HCT116 (cell line): ENCODE data around the gene ZFYVE27. TPM values are rescaled to one million over a fixed set of nuclear protein-coding genes. Genes with fewer than 3 reads are reported as not detected.

ENCODE experiments used
- ATAC-seq: fragments of 200-7000 bp; cut with Tn5 transposase; 2 replicates; pipeline ENCODE4 v1.9.1; 2020; ENCODE audit warnings: mild to moderate bottlenecking, moderate library complexity
- BruUV-seq: library from RNA; stranded (reverse); fragments of 400-500 nt; replicated peaks from 2 replicates; lab custom pipeline; 2021; lab: Mats Ljungman, UMichigan
- CTCF ChIA-PET: fragments of 300-600 bp; sonication (Branson Sonifier 250); formaldehyde crosslinking; loops from one replicate; lab custom pipeline; 2021; ENCODE audit warnings: antibody characterized with exemption; lab: Charles Lee
- POLR2A ChIA-PET: fragments of 300-600, 350-600 bp; sonication (Branson Sonifier 250); formaldehyde crosslinking; loops from one replicate; lab custom pipeline; 2021; ENCODE audit warnings: antibody characterized with exemption; lab: Charles Lee
- RAD21 ChIA-PET, 2 experiments: fragments of 300-600 bp; sonication (Branson Sonifier 250); formaldehyde crosslinking; loops; one replicate each; lab custom pipeline; 2023; ENCODE audit warnings: low total read pairs in 2 of 2; ENCODE audit not compliant: uncharacterized antibody in 2 of 2, unreplicated experiment in 2 of 2, low non-redundant PET in 1 of 2; lab: Charles Lee
- DNase-seq: peaks from one replicate; pipeline ENCODE4 v3.0.0-alpha.2; 2010; ENCODE audit warnings: low read depth, low spot score
- H2AFZ ChIP-seq: fragments of 200-600 bp; shearing (Covaris generic), sonication (generic); 2 replicates; pipeline ENCODE4 v1.6.1; 2017; ENCODE audit warnings: low read depth, mixed run types, mixed read lengths, antibody characterized with exemption, low read length; ENCODE audit not compliant: poor library complexity, severe bottlenecking
- H3K27ac ChIP-seq: 2 replicates; pipeline ENCODE4 v1.5.1; 2012; ENCODE audit warnings: low read depth, low read length
- H3K27me3 ChIP-seq: fragments of 200-600 bp; sonication (generic); 2 replicates; pipeline ENCODE4 v1.6.1; 2016; ENCODE audit warnings: mixed run types, low read length, mixed read lengths; ENCODE audit not compliant: insufficient read depth
- H3K36me3 ChIP-seq, 2 experiments: fragments of 200-500 bp in 1 of 2; fragments of 200-600 bp in 1 of 2; sonication (Bioruptor generic) in 1 of 2; sonication (generic) in 1 of 2; 2 replicates each; pipeline versions ENCODE4 v1.5.1 to v1.6.1; 2014 to 2016; ENCODE audit warnings: low read length in 2 of 2, inconsistent platforms in 1 of 2, mixed read lengths in 1 of 2, mixed run types in 1 of 2; ENCODE audit not compliant: insufficient read depth in 2 of 2, control insufficient read depth in 1 of 2
- H3K4me1 ChIP-seq, 2 experiments: fragments of 200-600 bp in 1 of 2; sonication (generic) in 1 of 2; 2 replicates each; pipeline versions ENCODE4 v1.5.1 to v1.6.1; 2012 to 2017; ENCODE audit warnings: low read length in 2 of 2, inconsistent platforms in 1 of 2, mild to moderate bottlenecking in 1 of 2, mixed read lengths in 1 of 2, mixed run types in 1 of 2, moderate library complexity in 1 of 2; ENCODE audit not compliant: insufficient read depth in 2 of 2, control insufficient read depth in 1 of 2
- H3K4me2 ChIP-seq: fragments of 200-600 bp; sonication (generic); 2 replicates; pipeline ENCODE4 v1.6.1; 2017; ENCODE audit warnings: mixed run types, low read length, mixed read lengths
- H3K4me3 ChIP-seq, 2 experiments: fragments of 200-600 bp in 1 of 2; sonication (generic) in 1 of 2; replicated peaks in 1 of 2; 2 replicates each; pipeline ENCODE4 v1.5.1; 2011 to 2016; ENCODE audit warnings: low read length in 2 of 2, control low read depth in 1 of 2, low read depth in 1 of 2, mild to moderate bottlenecking in 1 of 2, mixed read lengths in 1 of 2, mixed run types in 1 of 2
- H3K79me2 ChIP-seq: fragments of 200-600 bp; sonication (generic); 2 replicates; pipeline ENCODE4 v1.6.1; 2017; ENCODE audit warnings: mild to moderate bottlenecking, mixed run types, low read length, moderate library complexity, mixed read lengths; ENCODE audit not compliant: insufficient read depth
- H3K9ac ChIP-seq: fragments of 200-600 bp; sonication (generic); 2 replicates; pipeline ENCODE4 v1.6.1; 2016; ENCODE audit warnings: low read length, mixed read lengths
- H3K9me2 ChIP-seq: fragments of 200-600 bp; sonication (generic), shearing (Covaris generic); 2 replicates; pipeline ENCODE4 v1.6.1; 2017; ENCODE audit warnings: mixed run types, mild to moderate bottlenecking, moderate library complexity; ENCODE audit not compliant: insufficient read depth
- H3K9me3 ChIP-seq, 2 experiments: fragments of 200-500 bp in 1 of 2; fragments of 200-600 bp in 1 of 2; sonication (Bioruptor generic) in 1 of 2; sonication (generic) in 1 of 2; 2 replicates each; pipeline ENCODE4 v1.6.1; 2014 to 2017; ENCODE audit warnings: low read length in 2 of 2, mixed read lengths in 2 of 2, inconsistent platforms in 1 of 2, low read depth in 1 of 2, mild to moderate bottlenecking in 1 of 2, mixed run types in 1 of 2, moderate library complexity in 1 of 2; ENCODE audit not compliant: control insufficient read depth in 1 of 2, insufficient read depth in 1 of 2
- H4K20me1 ChIP-seq: fragments of 200-600 bp; sonication (generic), shearing (Covaris generic); 2 replicates; pipeline ENCODE4 v1.6.1; 2017; ENCODE audit warnings: mixed run types, mild to moderate bottlenecking, moderate library complexity; ENCODE audit not compliant: insufficient read depth
- CBX3 ChIP-seq: IDR thresholded peaks from 2 replicates; pipeline ENCODE4 v1.6.1; 2012; ENCODE audit warnings: low read depth
- EGR1 ChIP-seq: IDR thresholded peaks from 2 replicates; pipeline ENCODE4 v1.6.1; 2012; ENCODE audit warnings: low read depth
- EZH2 ChIP-seq: fragments of 200-600 bp; sonication (generic); IDR thresholded peaks from 2 replicates; pipeline ENCODE4 v1.6.1; 2017; ENCODE audit warnings: antibody characterized with exemption, mixed run types
- EZH2phosphoT487 ChIP-seq: fragments of 200-600 bp; IDR thresholded peaks from 2 replicates; pipeline ENCODE4 v1.6.1; 2018; ENCODE audit warnings: antibody characterized with exemption, borderline replicate concordance
- JUND ChIP-seq: IDR thresholded peaks from 2 replicates; pipeline ENCODE4 v1.6.1; 2012
- MAX ChIP-seq: IDR thresholded peaks from 2 replicates; pipeline ENCODE4 v1.6.1; 2012
- POLR2AphosphoS5 ChIP-seq: IDR thresholded peaks from 2 replicates; pipeline ENCODE4 v1.6.1; 2011; ENCODE audit warnings: mild to moderate bottlenecking, low read depth, low read length, moderate library complexity
- RAD21 ChIP-seq: IDR thresholded peaks from 2 replicates; pipeline ENCODE4 v1.6.1; 2012; ENCODE audit warnings: low read depth, mild to moderate bottlenecking
- REST ChIP-seq: IDR thresholded peaks from 2 replicates; pipeline ENCODE4 v1.6.1; 2012; ENCODE audit warnings: low read depth
- SP1 ChIP-seq: IDR thresholded peaks from 2 replicates; pipeline ENCODE4 v1.6.1; 2012; ENCODE audit warnings: low read depth
- YY1 ChIP-seq: IDR thresholded peaks from 2 replicates; pipeline ENCODE4 v1.6.1; 2011; ENCODE audit warnings: low read length, low read depth, moderate library complexity, mild to moderate bottlenecking; ENCODE audit not compliant: insufficient replicate concordance; ENCODE audit errors: extremely low read depth
- ZBTB33 ChIP-seq: IDR thresholded peaks from 2 replicates; pipeline ENCODE4 v1.6.1; 2011; ENCODE audit warnings: mild to moderate bottlenecking, low read length, moderate library complexity; ENCODE audit not compliant: insufficient replicate concordance; ENCODE audit errors: extremely low read depth
- ZNF274 ChIP-seq: fragments of 200-500 bp; sonication (Bioruptor generic); IDR thresholded peaks from 2 replicates; pipeline ENCODE4 v1.6.1; 2014; ENCODE audit warnings: mild to moderate bottlenecking, low read depth, low read length, inconsistent platforms
- intact Hi-C: fragments of 100-400 bp; cut with micrococcal nuclease; formaldehyde crosslinking; loops from 2 replicates; pipeline ENCODE4 v1.10.0; 2022
- total RNA-seq: library from RNA; stranded (reverse); gene quantifications from one replicate; pipeline ENCODE4 v1.2.1, GENCODE V29; 2021; ENCODE audit not compliant: unreplicated experiment

ZFYVE27 gene
- total RNA-seq, 1 experiment from 2014 or later: 28.4 TPM

- Histone ChIP-seq H3K27me3 (no peaks in the 10 kb centered on the region), H3K9ac (no peak overlapping the region), H3K27ac (no peak overlapping the region), H3K79me2 (no peaks in the 10 kb centered on the region), H3K4me3 (no peak overlapping the region), H3K36me3 (no peaks in the 10 kb centered on the region), H4K20me1 (no peaks in the 10 kb centered on the region), H3K4me1 (no peaks in the 10 kb centered on the region), H3K4me2 (no peak overlapping the region), H3K9me3 (no peaks in the 10 kb centered on the region), H3K9me2 (no peaks in the 10 kb centered on the region), H2AFZ (no peak overlapping the region)
- RAD21 ChIA-PET: no interaction called here
- BruUV-seq: no TSS peak
- intact Hi-C loops: no loop called here
- DNase-seq (no peak), ATAC-seq (no peak)
- TF ChIP-seq MAX (no peak), JUND (no peak)
- POLR2A ChIA-PET: no interaction called here
- CTCF ChIA-PET: no interaction called here
Measured at GRCh38 chr10:97778452-97779302, 41.7 kb downstream of the ZFYVE27 start.

GRCh38 chr10:97779492-97779891 is 42.6 kb downstream of the ZFYVE27 start:
- Histone ChIP-seq H3K4me2 (no peak overlapping the region), H2AFZ (no peak overlapping the region), H3K36me3 (no peaks in the 10 kb centered on the region), H4K20me1 (no peaks in the 10 kb centered on the region), H3K4me1 (no peaks in the 10 kb centered on the region), H3K9me2 (no peaks in the 10 kb centered on the region), H3K27me3 (no peaks in the 10 kb centered on the region), H3K79me2 (no peaks in the 10 kb centered on the region), H3K9ac (no peak overlapping the region), H3K27ac (no peak overlapping the region), H3K9me3 (no peaks in the 10 kb centered on the region), H3K4me3 (no peak overlapping the region)
- ATAC-seq (no peak), DNase-seq (no peak)
- ChIA-PET RAD21 (no interaction called here), CTCF (no interaction called here), POLR2A (no interaction called here)
- BruUV-seq: no TSS peak
- TF ChIP-seq SP1 (no peak), EGR1 (no peak), YY1 (no peak), POLR2AphosphoS5 (no peak), EZH2 (no peak), EZH2phosphoT487 (no peak), RAD21 (no peak), ZNF274 (no peak), ZBTB33 (no peak), JUND (no peak), CBX3 (no peak), MAX (no peak), REST (no peak)
- intact Hi-C loops: no loop called here
